Adrenal gland (tissue), 5 donors: ENCODE results near the gene CALD1.

Source experiments
- POLR2A ChIP-seq, 2 donors: fragments of 450-650 bp; IDR thresholded peaks; one replicate each; pipeline ENCODE4 v1.6.1; 2017; ENCODE audit warnings: antibody characterized with exemption in 2 of 2, mild to moderate bottlenecking in 2 of 2, moderate library complexity in 1 of 2
- TF ChIP-seq, protein P1 (sequence below), 6 experiments: fragments of 450-650 bp in 4 of 6; fragments of 200-600 bp in 2 of 6; sonication (generic) in 1 of 6; IDR thresholded peaks; 1 replicate in 5 of 6; 2 replicates in 1 of 6; pipeline versions ENCODE4 v1.5.1 to v1.8.0; 2016 to 2021; ENCODE audit warnings: antibody characterized with exemption in 6 of 6, mild to moderate bottlenecking in 2 of 6, moderate library complexity in 1 of 6
- donor health status: DM: no; HTN: no; CAD: no.

- TF ChIP-seq POLR2A (IDR thresholded peaks at IDR 0.05) = no peak
- TF ChIP-seq, protein P1, sequence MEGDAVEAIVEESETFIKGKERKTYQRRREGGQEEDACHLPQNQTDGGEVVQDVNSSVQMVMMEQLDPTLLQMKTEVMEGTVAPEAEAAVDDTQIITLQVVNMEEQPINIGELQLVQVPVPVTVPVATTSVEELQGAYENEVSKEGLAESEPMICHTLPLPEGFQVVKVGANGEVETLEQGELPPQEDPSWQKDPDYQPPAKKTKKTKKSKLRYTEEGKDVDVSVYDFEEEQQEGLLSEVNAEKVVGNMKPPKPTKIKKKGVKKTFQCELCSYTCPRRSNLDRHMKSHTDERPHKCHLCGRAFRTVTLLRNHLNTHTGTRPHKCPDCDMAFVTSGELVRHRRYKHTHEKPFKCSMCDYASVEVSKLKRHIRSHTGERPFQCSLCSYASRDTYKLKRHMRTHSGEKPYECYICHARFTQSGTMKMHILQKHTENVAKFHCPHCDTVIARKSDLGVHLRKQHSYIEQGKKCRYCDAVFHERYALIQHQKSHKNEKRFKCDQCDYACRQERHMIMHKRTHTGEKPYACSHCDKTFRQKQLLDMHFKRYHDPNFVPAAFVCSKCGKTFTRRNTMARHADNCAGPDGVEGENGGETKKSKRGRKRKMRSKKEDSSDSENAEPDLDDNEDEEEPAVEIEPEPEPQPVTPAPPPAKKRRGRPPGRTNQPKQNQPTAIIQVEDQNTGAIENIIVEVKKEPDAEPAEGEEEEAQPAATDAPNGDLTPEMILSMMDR (IDR thresholded peaks at IDR 0.05) = no peak
Measured at GRCh38 chr7:134927723-134928122, 148.3 kb downstream of the CALD1 start.
